ENCODE measurements around the gene DHRSX.

GRCh38 chrX:2176274-2176673 is 324.5 kb downstream of the DHRSX start:
- TF ChIP-seq CTCF (conservative IDR thresholded peaks at IDR 0.05 in 1 of 2, IDR thresholded peaks at IDR 0.05 in 1 of 2; ENCODE audit: low read depth in 1 of 2, low read length in 2 of 2) (no peak), EZH2 (IDR thresholded peaks at IDR 0.05; ENCODE audit: low read length, missing control alignments) (no peak)
